ENCODE measurements around the gene ST6GAL1. TPM values are rescaled to one million over a fixed set of nuclear protein-coding genes. Genes with fewer than 3 reads are reported as not detected.
A peak's percentile ranks its signal among the peaks of the same experiment; 100 is the strongest.

The ST6GAL1 gene
- total and polyA plus RNA-seq, 2 of the 13 experiments (the other 11 are each of a cell fraction or from before 2014, with no cell fraction given): 79.9 to 164 TPM

GRCh38 chr3:187080799-187081450, 150.6 kb downstream of the ST6GAL1 start (continued):
- no peak for TF ChIP-seq ZBTB10 (CRISPR knock-in tag; IDR thresholded peaks at IDR 0.05; ENCODE audit: borderline replicate concordance)
- peak; percentile 76; the same call in 1 of the 2 replicates for TF ChIP-seq RXRA (CRISPR knock-in tag; IDR thresholded peaks at IDR 0.05)
- peak; percentile 80 for TF ChIP-seq ETV5 (CRISPR knock-in tag; IDR thresholded peaks at IDR 0.05; ENCODE audit: borderline replicate concordance)
- no peak for TF ChIP-seq SP1 (IDR thresholded peaks at IDR 0.05)
- TF ChIP-seq SP1 (CRISPR knock-in tag; IDR thresholded peaks at IDR 0.05): no peak
- TF ChIP-seq ZBTB33 (CRISPR knock-in tag; IDR thresholded peaks at IDR 0.05): peak; percentile 65
- peak; percentile 20; the same call in 1 of the 2 replicates for TF ChIP-seq SAP130 (CRISPR knock-in tag; IDR thresholded peaks at IDR 0.05; ENCODE audit: low read depth)
- peak in 1 of 2 experiments; percentile 26; a peak in 1 of 4 replicates for TF ChIP-seq REST (IDR thresholded peaks at IDR 0.05; ENCODE audit: borderline replicate concordance in 1 of 2, low read depth in 1 of 2, low read length in 2 of 2)
- TF ChIP-seq SALL1 (CRISPR knock-in tag; IDR thresholded peaks at IDR 0.05): peak; percentile 49; the same call in 1 of the 2 replicates
- TF ChIP-seq ZKSCAN1 (IDR thresholded peaks at IDR 0.05; ENCODE audit: low read length): no peak

Measured in HepG2 (cell line).